Measurements from ENCODE around the gene FOXL3.

The FOXL3 gene

DNA sequence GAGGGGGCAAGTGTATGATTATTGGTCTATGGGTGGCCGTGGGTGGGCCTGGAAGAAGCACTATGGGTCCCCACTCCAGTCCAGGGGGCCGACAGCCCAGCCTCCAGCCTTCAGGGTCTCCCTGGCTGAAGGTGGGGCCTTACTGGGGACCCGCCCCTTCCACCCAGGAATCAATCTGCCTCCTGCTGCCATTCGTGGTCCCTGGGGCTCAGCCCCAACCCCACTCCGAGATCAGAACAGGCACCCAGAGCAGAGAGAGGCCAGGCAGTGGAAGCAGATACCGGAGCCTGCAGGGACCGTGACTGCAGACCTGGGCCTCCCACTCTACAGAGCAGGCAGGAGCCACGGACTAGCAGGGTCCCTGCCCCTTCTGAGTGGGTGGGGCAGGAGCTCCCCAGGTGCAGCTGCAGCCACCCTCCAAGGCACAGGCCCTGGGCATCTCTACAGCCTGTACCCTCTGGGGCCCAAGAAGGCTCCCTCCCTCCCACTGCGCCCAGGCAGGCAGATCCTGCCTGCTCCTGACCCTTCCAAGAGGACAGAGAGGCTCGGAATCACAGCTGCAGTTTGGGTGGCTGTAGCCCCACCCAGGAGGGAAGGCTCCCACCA lies 13.6 kb upstream of the FOXL3 start:
- no peak for DNase-seq (ENCODE audit: low read depth in 1 of 2, low spot score in 1 of 2)
- no peak for TF ChIP-seq JUND (IDR thresholded peaks at IDR 0.05; ENCODE audit: low read depth)
- in situ Hi-C loops (cut with HindIII; ENCODE audit: low pct_unique_long_range_greater_than_20kb, low sequenced_read_pairs): no loop called here

DNA sequence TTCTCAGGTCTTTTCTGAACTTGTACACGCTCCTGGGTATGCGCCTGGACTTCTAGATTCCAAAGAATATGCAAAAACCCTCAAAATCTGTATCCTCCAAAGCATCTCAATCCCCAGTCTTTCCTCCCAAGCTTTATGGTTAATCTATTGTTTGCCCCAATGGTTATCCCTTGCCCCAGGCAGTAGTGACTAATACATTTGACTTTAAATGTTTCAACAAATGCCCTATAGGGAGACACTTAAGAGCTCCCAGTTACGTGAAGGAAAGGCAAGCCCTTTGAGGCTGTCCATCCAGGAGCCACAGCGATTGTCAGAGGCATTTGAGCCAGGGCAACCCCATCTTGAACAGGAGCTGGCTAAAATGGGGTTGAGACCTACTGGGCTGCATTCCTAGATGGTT lies 12.7 kb upstream of the FOXL3 start:
- in situ Hi-C loops (cut with HindIII; ENCODE audit: low pct_unique_long_range_greater_than_20kb, low sequenced_read_pairs): no loop called here
- DNase-seq (ENCODE audit: low read depth in 1 of 2, low spot score in 1 of 2): no peak
- no peak for TF ChIP-seq JUND (IDR thresholded peaks at IDR 0.05; ENCODE audit: low read depth)

DNA sequence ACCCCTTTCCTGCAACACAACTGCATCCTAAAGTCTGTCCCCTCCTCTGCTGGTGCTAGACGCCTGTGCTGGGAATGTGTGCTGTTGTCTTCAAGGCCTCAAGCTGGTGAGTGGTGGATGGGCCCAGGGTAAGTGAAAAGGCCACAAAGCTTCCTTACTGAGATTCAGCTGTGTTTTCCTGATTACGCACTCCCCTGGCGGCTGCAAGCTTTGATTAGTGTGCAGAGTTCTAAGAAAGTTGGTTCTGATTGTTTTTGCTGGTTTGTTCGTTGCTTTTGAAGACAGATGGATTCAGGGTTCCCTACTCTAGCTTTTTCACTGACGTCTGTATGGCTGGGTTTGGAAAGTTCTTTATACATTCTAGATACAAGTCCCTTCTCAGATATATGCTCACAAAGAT lies 11.9 kb upstream of the FOXL3 start:
- no peak for TF ChIP-seq JUND (IDR thresholded peaks at IDR 0.05; ENCODE audit: low read depth)
- in situ Hi-C loops (cut with HindIII; ENCODE audit: low pct_unique_long_range_greater_than_20kb, low sequenced_read_pairs): no loop called here
- no peak for DNase-seq (ENCODE audit: low read depth in 1 of 2, low spot score in 1 of 2)

DNA sequence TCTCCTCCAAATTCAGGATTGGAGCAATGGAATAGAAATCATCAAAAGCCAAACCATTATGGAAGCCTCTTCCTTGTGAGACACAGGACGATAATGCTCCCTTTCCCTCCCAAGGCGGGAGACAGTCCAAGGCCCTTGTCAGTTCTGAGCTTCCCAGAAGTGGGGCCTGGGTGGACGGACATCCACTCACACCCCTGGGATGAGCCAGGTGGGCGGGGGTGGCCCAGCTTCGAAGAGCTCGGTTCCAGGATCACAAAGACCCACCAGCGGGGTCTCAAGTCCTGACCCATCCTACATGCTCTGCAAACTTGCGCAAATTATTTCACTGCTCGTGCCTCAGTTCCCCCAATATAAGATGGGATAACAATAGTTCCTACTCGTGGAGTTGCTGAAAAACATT lies 10.1 kb upstream of the FOXL3 start:
- DNase-seq (ENCODE audit: low read depth in 1 of 2, low spot score in 1 of 2): no peak
- no peak for TF ChIP-seq JUND (IDR thresholded peaks at IDR 0.05; ENCODE audit: low read depth)
- in situ Hi-C loops (cut with HindIII; ENCODE audit: low pct_unique_long_range_greater_than_20kb, low sequenced_read_pairs): no loop called here

- TF ChIP-seq JUND (IDR thresholded peaks at IDR 0.05; ENCODE audit: low read depth): no peak
- in situ Hi-C loops (cut with HindIII; ENCODE audit: low pct_unique_long_range_greater_than_20kb, low sequenced_read_pairs): no loop called here
- no peak for DNase-seq (ENCODE audit: low read depth in 1 of 2, low spot score in 1 of 2)
Measured at GRCh38 chr7:280461-280860, 9.5 kb upstream of the FOXL3 start.

DNA sequence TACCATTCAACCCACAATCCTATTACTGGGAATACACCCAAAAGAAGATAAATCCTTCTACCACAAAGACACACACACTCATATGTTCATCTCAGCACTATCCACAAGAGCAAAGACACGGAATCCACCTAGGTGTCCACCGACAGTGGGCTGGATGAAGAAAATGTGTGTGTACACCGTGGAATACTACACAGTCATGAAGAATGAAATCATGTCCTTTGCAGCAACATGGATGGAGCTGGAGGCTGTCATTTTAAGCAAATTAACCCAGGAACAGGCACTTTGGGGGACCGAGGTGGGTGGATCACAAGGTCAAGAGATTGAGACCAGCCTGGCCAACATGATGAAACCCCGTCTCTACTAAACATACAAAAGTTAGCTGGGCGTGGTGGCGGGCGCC lies 8.3 kb upstream of the FOXL3 start:
- no peak for TF ChIP-seq JUND (IDR thresholded peaks at IDR 0.05; ENCODE audit: low read depth)
- no peak for DNase-seq (ENCODE audit: low read depth in 1 of 2, low spot score in 1 of 2)
- in situ Hi-C loops (cut with HindIII; ENCODE audit: low pct_unique_long_range_greater_than_20kb, low sequenced_read_pairs): no loop called here

DNA sequence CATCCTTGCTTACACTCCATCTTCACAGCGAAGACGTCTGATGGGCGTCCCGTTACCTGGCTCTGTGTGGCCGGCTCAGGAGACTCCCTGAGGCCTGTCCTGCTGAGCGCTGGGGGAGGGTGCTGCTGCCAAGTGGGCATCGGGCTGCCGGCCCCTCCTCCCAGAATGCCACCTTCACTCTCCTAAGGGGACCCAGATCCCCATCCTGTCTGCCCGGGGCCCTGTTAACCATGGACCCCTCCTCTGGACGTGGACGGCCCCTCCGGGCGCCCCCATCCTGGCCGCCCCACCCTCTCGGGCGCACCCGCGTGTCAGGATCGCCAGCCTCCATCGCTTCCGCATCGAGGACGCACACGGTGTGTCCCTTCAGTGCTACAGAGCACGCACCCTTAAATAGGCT lies 7.3 kb upstream of the FOXL3 start:
- in situ Hi-C loops (cut with HindIII; ENCODE audit: low pct_unique_long_range_greater_than_20kb, low sequenced_read_pairs): no loop called here
- no peak for TF ChIP-seq JUND (IDR thresholded peaks at IDR 0.05; ENCODE audit: low read depth)
- DNase-seq (ENCODE audit: low read depth in 1 of 2, low spot score in 1 of 2): no peak

- no peak for TF ChIP-seq JUND (IDR thresholded peaks at IDR 0.05; ENCODE audit: low read depth)
- no peak for DNase-seq (ENCODE audit: low read depth in 1 of 2, low spot score in 1 of 2)
- in situ Hi-C loops (cut with HindIII; ENCODE audit: low pct_unique_long_range_greater_than_20kb, low sequenced_read_pairs): no loop called here
Measured at GRCh38 chr7:284762-285722, 4.9 kb upstream of the FOXL3 start.

DNA sequence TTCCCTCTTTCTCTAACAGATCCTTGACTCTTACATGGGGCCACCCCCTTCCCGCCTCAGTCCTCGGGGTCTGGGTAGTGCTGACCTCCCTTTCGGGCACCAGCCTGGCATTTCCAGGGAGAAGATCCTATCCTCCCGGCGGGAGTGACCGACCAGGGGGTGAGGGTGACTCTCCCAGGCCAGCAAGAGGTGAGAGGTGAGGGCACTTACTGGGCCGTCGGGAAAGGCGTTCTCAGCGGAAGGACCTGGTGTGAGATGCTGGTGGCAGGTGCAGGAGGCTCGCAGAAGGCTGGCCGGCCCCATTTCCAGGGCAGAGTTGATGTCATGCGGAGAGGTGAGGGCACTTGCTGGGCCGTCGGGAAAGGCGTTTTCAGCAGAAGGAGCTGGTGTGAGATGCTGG lies 4.2 kb upstream of the FOXL3 start:
- no peak for TF ChIP-seq JUND (IDR thresholded peaks at IDR 0.05; ENCODE audit: low read depth)
- DNase-seq (ENCODE audit: low read depth in 1 of 2, low spot score in 1 of 2): no peak
- in situ Hi-C loops (cut with HindIII; ENCODE audit: low pct_unique_long_range_greater_than_20kb, low sequenced_read_pairs): no loop called here

DNA sequence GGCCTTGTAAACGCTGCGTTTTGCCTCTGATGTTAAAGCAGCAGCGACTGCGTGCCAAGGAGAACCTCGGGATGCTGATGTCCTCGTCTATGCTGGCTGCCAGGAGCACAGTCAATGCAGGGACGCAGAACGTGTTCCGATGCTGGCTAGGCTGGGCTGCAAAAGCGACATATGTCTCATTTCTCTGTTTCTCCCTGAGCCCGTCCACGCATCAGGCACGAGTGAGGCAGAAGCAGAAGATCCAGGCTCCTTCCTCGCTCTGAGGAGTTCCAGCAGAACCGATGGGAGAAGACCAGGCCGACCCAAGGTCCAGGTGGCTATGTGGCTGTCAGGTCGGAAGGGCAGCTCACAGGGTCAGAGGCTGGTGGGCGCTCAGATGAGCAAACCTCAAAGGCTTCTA lies 3.7 kb upstream of the FOXL3 start:
- no peak for DNase-seq (ENCODE audit: low read depth in 1 of 2, low spot score in 1 of 2)
- in situ Hi-C loops (cut with HindIII; ENCODE audit: low pct_unique_long_range_greater_than_20kb, low sequenced_read_pairs): no loop called here
- no peak for TF ChIP-seq JUND (IDR thresholded peaks at IDR 0.05; ENCODE audit: low read depth)

DNA sequence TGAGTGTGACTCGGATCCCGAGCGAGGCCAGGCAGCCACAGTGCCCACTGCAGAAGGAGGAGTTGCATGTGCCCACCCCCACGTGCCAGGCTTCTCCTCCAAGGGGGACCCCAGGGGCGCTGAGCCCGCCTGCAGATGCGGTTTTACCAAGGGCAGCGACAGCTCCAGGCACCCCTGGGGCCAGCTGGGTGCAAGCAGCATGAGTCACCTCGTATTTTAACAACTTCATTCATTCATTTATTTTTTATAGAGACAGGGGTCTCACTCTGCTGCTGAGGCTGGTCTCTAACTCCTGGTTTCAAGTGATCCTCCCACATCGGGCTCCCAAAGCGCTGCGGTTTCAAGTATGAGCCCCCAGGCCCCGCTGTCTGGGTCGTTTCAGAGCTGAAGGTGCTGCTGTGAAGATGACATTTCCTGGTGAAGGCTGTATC lies 1.3 kb upstream of the FOXL3 start:
- in situ Hi-C loops (cut with HindIII; ENCODE audit: low pct_unique_long_range_greater_than_20kb, low sequenced_read_pairs): no loop called here

DNA sequence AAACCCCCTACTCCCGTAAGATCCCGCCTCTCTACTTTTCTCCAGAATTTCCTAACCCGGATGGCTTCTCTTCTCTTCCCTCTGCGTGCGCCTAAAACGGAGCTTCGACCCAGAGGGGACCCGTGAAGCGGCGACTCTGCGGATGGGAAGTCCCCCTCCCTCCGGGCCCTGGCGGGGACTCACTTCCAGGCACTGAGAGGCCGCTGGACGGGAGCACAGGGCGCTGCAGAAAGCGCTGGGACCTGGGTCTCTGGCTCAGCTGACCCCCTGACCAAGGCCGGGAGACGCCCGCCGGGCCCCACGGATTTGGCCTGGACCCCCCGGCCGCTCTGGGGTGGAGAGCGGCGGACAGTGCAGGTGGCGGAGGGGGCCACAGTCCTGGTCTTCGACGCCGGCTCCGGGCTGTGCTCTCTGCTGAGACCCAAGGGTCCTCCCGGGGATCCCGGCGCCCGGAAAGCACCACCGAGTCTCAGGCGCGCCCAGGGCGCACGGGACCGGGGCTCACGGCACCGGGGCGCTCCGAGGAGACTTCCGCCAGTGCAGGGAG lies 688 bp upstream of the FOXL3 start:
- in situ Hi-C loops (cut with HindIII; ENCODE audit: low pct_unique_long_range_greater_than_20kb, low sequenced_read_pairs): no loop called here
- TF ChIP-seq JUND (IDR thresholded peaks at IDR 0.05; ENCODE audit: low read depth): no peak
- no peak for DNase-seq (ENCODE audit: low read depth in 1 of 2, low spot score in 1 of 2)

More for the DNA sequence above, 1.3 kb upstream of the FOXL3 start:
- no peak for TF ChIP-seq JUND (IDR thresholded peaks at IDR 0.05; ENCODE audit: low read depth)
- DNase-seq (ENCODE audit: low read depth in 1 of 2, low spot score in 1 of 2): no peak
